B cell (primary cell): ENCODE results near the gene TACC3. TPM values are rescaled to one million over a fixed set of nuclear protein-coding genes. Genes with fewer than 3 reads are reported as not detected.

Experiments
- ATAC-seq: fragments of 200-7000 bp; cut with Tn5 transposase; one replicate; pipeline ENCODE4 v1.10.0; 2021; ENCODE audit warnings: low read depth, mild to moderate bottlenecking, moderate number of reproducible peaks, moderate library complexity
- CTCF ChIA-PET: fragments of 350-600 bp; sonication (Branson Sonifier 250); formaldehyde crosslinking; loops from one replicate; lab custom pipeline; 2021; ENCODE audit warnings: antibody characterized with exemption, inconsistent platforms; lab: Charles Lee
- POLR2A ChIA-PET: fragments of 350-600 bp; sonication (Branson Sonifier 250); formaldehyde crosslinking; loops from one replicate; lab custom pipeline; 2021; ENCODE audit warnings: antibody characterized with exemption; lab: Charles Lee
- DNase-seq: peaks from one replicate; pipeline ENCODE4 v3.0.0; 2013
- H2AFZ ChIP-seq: 2 replicates; pipeline ENCODE4 v1.6.1; 2012; ENCODE audit warnings: mild to moderate bottlenecking, low read depth, low read length; ENCODE audit not compliant: insufficient read depth, poor library complexity, severe bottlenecking
- H3K27ac ChIP-seq, 2 donors: 1 replicate in 1 of 2; 2 replicates in 1 of 2; pipeline ENCODE4 v1.5.1; 2012 to 2013; ENCODE audit warnings: low read length in 2 of 2, mild to moderate bottlenecking in 2 of 2, moderate library complexity in 1 of 2
- H3K27me3 ChIP-seq, 4 experiments: fragments of 200-600 bp in 1 of 4; sonication (generic) in 1 of 4; replicated peaks in 1 of 4; 1 replicate in 2 of 4; 2 replicates in 2 of 4; pipeline versions ENCODE4 v1.6.1 to v1.7.0; 2013 to 2016; ENCODE audit warnings: low read length in 3 of 4, mild to moderate bottlenecking in 2 of 4, mixed read lengths in 1 of 4, moderate library complexity in 1 of 4; ENCODE audit not compliant: insufficient read depth in 4 of 4, control insufficient read depth in 3 of 4; ENCODE audit errors: control extremely low read depth in 1 of 4
- H3K36me3 ChIP-seq, 2 experiments: replicated peaks in 1 of 2; 1 replicate in 1 of 2; 2 replicates in 1 of 2; pipeline versions ENCODE4 v1.6.1 to v1.7.1; 2013; ENCODE audit warnings: low read length in 1 of 2; ENCODE audit not compliant: insufficient read depth in 2 of 2, control insufficient read depth in 1 of 2; ENCODE audit errors: control extremely low read depth in 1 of 2, extremely low read depth in 1 of 2
- H3K4me1 ChIP-seq, 2 donors: fragments of 200-600 bp in 1 of 2; sonication (generic) in 1 of 2; 1 replicate in 1 of 2; 2 replicates in 1 of 2; pipeline versions ENCODE4 v1.5.1 to v1.6.1; 2013 to 2017; ENCODE audit warnings: low read length in 2 of 2; ENCODE audit not compliant: control insufficient read depth in 2 of 2, insufficient read depth in 2 of 2
- H3K4me2 ChIP-seq: replicated peaks from 2 replicates; pipeline ENCODE3; 2012; ENCODE audit warnings: mild to moderate bottlenecking, low read depth, low read length; ENCODE audit not compliant: poor library complexity, severe bottlenecking
- H3K4me3 ChIP-seq, 5 experiments: fragments of 200-600 bp in 1 of 5; sonication (generic) in 1 of 5; 1 replicate in 3 of 5; 2 replicates in 2 of 5; pipeline versions ENCODE4 v1.5.1 to v1.7.0; 2011 to 2016; ENCODE audit warnings: low read length in 4 of 5, mild to moderate bottlenecking in 4 of 5, low read depth in 2 of 5, control low read depth in 1 of 5, moderate library complexity in 1 of 5; ENCODE audit not compliant: insufficient read depth in 1 of 5; ENCODE audit errors: control extremely low read depth in 1 of 5, extremely low read depth in 1 of 5
- H3K79me2 ChIP-seq: fragments of 200-600 bp; sonication (generic); one replicate; pipeline ENCODE4 v1.6.0; 2016; ENCODE audit warnings: low read length; ENCODE audit not compliant: control insufficient read depth, insufficient read depth
- H3K9ac ChIP-seq: fragments of 200-600 bp; sonication (generic); 2 replicates; pipeline ENCODE4 v1.6.1; 2017; ENCODE audit warnings: mild to moderate bottlenecking, low read length, moderate library complexity
- H3K9me3 ChIP-seq, 3 donors: one replicate each; pipeline versions ENCODE4 v1.6.1 to v1.7.1; 2013; ENCODE audit warnings: low read length in 2 of 3; ENCODE audit not compliant: control insufficient read depth in 2 of 3, insufficient read depth in 1 of 3; ENCODE audit errors: control extremely low read depth in 1 of 3
- H4K20me1 ChIP-seq: 2 replicates; pipeline ENCODE4 v1.6.0; 2012; ENCODE audit warnings: mild to moderate bottlenecking, low read length; ENCODE audit not compliant: insufficient read depth, control insufficient read depth, poor library complexity, severe bottlenecking
- H3K27ac Mint-ChIP-seq: one replicate; pipeline ENCODE4 v1.8.0; 2021; ENCODE audit warnings: mixed read lengths
- H3K27me3 Mint-ChIP-seq: one replicate; pipeline ENCODE4 v1.8.0; 2021; ENCODE audit warnings: mixed read lengths
- H3K4me1 Mint-ChIP-seq: one replicate; pipeline ENCODE4 v1.8.0; 2021; ENCODE audit warnings: mixed read lengths
- H3K4me3 Mint-ChIP-seq: one replicate; pipeline ENCODE4 v1.8.0; 2021; ENCODE audit warnings: mixed read lengths
- H3K9me3 Mint-ChIP-seq: one replicate; pipeline ENCODE4 v1.8.0; 2022; ENCODE audit warnings: mixed read lengths; ENCODE audit not compliant: insufficient read depth
- EZH2 ChIP-seq: IDR thresholded peaks from 2 replicates; pipeline ENCODE4 v1.6.1; 2012; ENCODE audit warnings: borderline replicate concordance, low read depth, mild to moderate bottlenecking, moderate library complexity, low read length; ENCODE audit not compliant: insufficient read depth, poor library complexity, severe bottlenecking
- WGBS: methylation state at CpG from one replicate; pipeline ENCODE4 v1.1.5; 2013; ENCODE audit warnings: missing lambda C conversion rate; ENCODE audit not compliant: insufficient coverage; 5-methylcytosine and 5-hydroxymethylcytosine counted together
- intact Hi-C: fragments of 100-400 bp; cut with micrococcal nuclease; formaldehyde crosslinking; loops from one replicate; pipeline ENCODE4 v1.10.0; 2022
- polyA minus RNA-seq: library from RNA; depleted of rRNA, polyadenylated mRNA; stranded (reverse); fragments of >200 nt; gene quantifications from 2 replicates; pipeline ENCODE4 v1.2.3, GENCODE V29; 2012
- polyA plus RNA-seq: library from polyadenylated mRNA; depleted of rRNA; stranded (reverse); fragments of >200 nt; gene quantifications from 2 replicates; pipeline ENCODE4 v1.2.3, GENCODE V29; 2012
- total RNA-seq, 2 donors: library from RNA; stranded (reverse); fragments of 120-200 nt in 1 of 2; gene quantifications; 1 replicate in 1 of 2; 2 replicates in 1 of 2; pipeline versions ENCODE4 v1.2.3 to v1.2.4, GENCODE V29; 2013 to 2022
- TF ChIP-seq, protein P1 (sequence below): fragments of 200-600 bp; IDR thresholded peaks from one replicate; pipeline ENCODE4 v1.8.0; 2022; ENCODE audit warnings: antibody characterized with exemption, mild to moderate bottlenecking

Gene TACC3
- total RNA-seq (47.9 and 54.5 TPM in 2 replicates), polyA plus RNA-seq (29.5 and 38.1 TPM in 2 replicates), polyA minus RNA-seq (10.6 and 22.8 TPM in 2 replicates)
- 13.6 TPM for total RNA-seq (2013)

DNA sequence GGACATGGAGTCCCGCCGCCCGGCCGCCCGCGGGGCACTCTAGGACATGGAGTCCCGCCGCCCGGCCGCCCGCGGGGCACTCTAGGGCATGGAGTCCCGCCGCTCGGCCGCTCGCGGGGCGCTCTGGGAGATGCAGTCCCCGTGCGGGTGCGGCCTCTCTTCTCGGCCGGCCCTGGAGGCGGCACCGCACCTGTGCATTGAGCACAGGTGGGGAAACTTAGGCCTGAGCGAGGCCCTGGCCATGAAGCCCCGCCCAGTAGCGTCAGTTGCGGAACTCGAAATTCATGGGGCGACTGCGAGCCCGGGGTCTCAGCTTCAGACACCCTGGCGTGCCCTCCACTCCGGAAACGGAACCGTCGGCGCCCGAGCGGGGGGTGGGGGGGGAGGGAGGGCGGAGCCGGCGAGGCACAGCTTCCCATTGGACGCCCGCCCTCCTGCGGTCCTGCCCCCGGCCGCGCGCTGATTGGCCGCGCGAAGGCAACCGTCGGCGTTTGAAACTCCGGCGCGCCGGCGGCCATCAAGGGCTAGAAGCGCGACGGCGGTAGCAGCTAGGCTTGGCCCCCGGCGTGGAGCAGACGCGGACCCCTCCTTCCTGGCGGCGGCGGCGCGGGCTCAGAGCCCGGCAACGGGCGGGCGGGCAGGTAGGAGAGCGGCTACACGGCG, at the start of gene TACC3, which contains the start of gene TMEM129:
TACC3 (plus strand) TSS at position 519 of the 663 bp plus-strand sequence. CDS start 1,901 bp downstream, outside the sequence.
TMEM129 (minus strand) TSS at position 321 of the 663 bp plus-strand sequence. CDS start 486 bp downstream, outside the sequence.
- H2AFZ ChIP-seq, result peak within 1 kb of the TSS; percentile 64
- H3K36me3 ChIP-seq, result peaks cover 0 to 26% of the 10 kb centered on the region in 2 experiments
- no peaks in the 10 kb centered on the region for H3K27me3 ChIP-seq
- H3K4me1 Mint-ChIP-seq, result peaks cover 65% of the 10 kb centered on the region
- peak within 1 kb of the TSS; percentile 89 to 96 for H3K27ac ChIP-seq
- peak within 1 kb of the TSS; percentile 98 for H3K27ac Mint-ChIP-seq
- H3K9me3 Mint-ChIP-seq, result no peaks in the 10 kb centered on the region
- TF ChIP-seq, protein P1, sequence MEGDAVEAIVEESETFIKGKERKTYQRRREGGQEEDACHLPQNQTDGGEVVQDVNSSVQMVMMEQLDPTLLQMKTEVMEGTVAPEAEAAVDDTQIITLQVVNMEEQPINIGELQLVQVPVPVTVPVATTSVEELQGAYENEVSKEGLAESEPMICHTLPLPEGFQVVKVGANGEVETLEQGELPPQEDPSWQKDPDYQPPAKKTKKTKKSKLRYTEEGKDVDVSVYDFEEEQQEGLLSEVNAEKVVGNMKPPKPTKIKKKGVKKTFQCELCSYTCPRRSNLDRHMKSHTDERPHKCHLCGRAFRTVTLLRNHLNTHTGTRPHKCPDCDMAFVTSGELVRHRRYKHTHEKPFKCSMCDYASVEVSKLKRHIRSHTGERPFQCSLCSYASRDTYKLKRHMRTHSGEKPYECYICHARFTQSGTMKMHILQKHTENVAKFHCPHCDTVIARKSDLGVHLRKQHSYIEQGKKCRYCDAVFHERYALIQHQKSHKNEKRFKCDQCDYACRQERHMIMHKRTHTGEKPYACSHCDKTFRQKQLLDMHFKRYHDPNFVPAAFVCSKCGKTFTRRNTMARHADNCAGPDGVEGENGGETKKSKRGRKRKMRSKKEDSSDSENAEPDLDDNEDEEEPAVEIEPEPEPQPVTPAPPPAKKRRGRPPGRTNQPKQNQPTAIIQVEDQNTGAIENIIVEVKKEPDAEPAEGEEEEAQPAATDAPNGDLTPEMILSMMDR, result no peak
- TF ChIP-seq EZH2, result no peak
- H3K4me3 Mint-ChIP-seq, result peak within 1 kb of the TSS; percentile 93
- intact Hi-C loops, result loop anchor here (1.0 to 5.0 kb wide), 5 partner anchors 9 to 816 kb away; partner anchors contain the start of genes FAM193A, LETM1, NELFA and NSD2
- peaks cover 59 to 84% of the 10 kb centered on the region in 2 donors for H3K4me1 ChIP-seq
- POLR2A ChIA-PET, result interaction anchor here (0.8 to 4.7 kb wide), 3 partner anchors 8 to 28 kb away, joined by 4 to 61 read pairs (median 4); partner anchors contain the start of gene SLBP
- H3K9ac ChIP-seq, result peak within 1 kb of the TSS; percentile 53
- H3K4me2 ChIP-seq, result peak within 1 kb of the TSS; percentile 95
- H3K9me3 ChIP-seq, result peaks cover 0 to 6% (median 0%) of the 10 kb centered on the region in 3 donors
- peaks cover 44% of the 10 kb centered on the region for H4K20me1 ChIP-seq
- peaks cover 57% of the 10 kb centered on the region for H3K79me2 ChIP-seq
- CTCF ChIA-PET, result interaction anchor here (1.2 to 14.7 kb wide), 3 partner anchors 9 to 27 kb away, joined by 3 to 503 read pairs (median 10); partner anchors contain the start of gene SLBP
- H3K27me3 Mint-ChIP-seq, result no peaks in the 10 kb centered on the region
- DNase-seq (peak; percentile 98), ATAC-seq (peak; percentile 81)
- peak within 1 kb of the TSS; percentile 41 to 69 (median 60) for H3K4me3 ChIP-seq
- under 1% methylated on average over 81 of the region's 83 CpGs for WGBS

DNA sequence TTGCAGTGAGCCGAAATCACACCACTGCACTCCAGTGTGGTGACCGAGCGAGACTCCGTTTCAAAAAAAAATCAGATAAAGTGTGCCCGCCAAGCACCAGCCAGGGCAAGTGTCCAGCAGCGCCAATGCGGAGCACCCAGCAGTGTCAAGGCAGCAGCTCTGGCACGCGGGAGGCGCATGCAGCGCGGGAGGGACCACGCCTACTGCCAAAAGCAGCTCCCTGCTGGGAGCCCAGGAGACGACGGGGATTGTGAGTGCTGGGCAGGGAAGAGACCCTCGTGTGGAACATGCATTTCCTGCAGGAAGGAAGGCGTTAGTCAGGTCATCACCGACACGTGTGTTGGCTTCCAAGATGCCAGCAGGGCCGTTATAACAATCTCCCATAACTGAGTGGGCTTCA, 47.6 kb upstream of the TACC3 start:
- POLR2A ChIA-PET, result no interaction called here
- Mint-ChIP-seq H3K4me1 (no peaks in the 10 kb centered on the region), H3K4me3 (no peak overlapping the region), H3K9me3 (no peaks in the 10 kb centered on the region), H3K27me3 (no peaks in the 10 kb centered on the region), H3K27ac (no peak overlapping the region)
- no peak overlapping the region for H3K4me2 ChIP-seq
- DNase-seq, result no peak
- H3K4me1 ChIP-seq, result no peaks in the 10 kb centered on the region
- no peak overlapping the region for H3K4me3 ChIP-seq
- peaks cover 5% of the 10 kb centered on the region for H3K79me2 ChIP-seq
- no peaks in the 10 kb centered on the region for H3K27me3 ChIP-seq
- WGBS, result 91% methylated on average over 20 of the region's 20 CpGs
- ATAC-seq, result no peak
- no peaks in the 10 kb centered on the region for H3K36me3 ChIP-seq
- H3K27ac ChIP-seq, result no peak overlapping the region
- H3K9ac ChIP-seq, result no peak overlapping the region
- H4K20me1 ChIP-seq, result no peaks in the 10 kb centered on the region
- no peaks in the 10 kb centered on the region for H3K9me3 ChIP-seq
- H2AFZ ChIP-seq, result no peak overlapping the region
- CTCF ChIA-PET, result interaction anchor here (1.5 kb wide), 1 partner anchor 20 kb away, joined by 5 read pairs; no protein-coding TSS in a partner anchor
- intact Hi-C loops, result no loop called here
- TF ChIP-seq, protein P1, result no peak
- no peak for TF ChIP-seq EZH2
